Mesenchymal stem cell (in vitro differentiated cells and primary cell): ENCODE results near the gene IL3.

ENCODE experiments used
- DNase-seq: peaks from one replicate; pipeline ENCODE4 v3.0.0-alpha.2; 2013
- H2AFZ ChIP-seq: one replicate; pipeline ENCODE4 v1.6.1; 2013; ENCODE audit warnings: low read depth, mild to moderate bottlenecking, control low read depth, inconsistent platforms, low read length, moderate library complexity
- H2AK5ac ChIP-seq: 2 replicates; pipeline ENCODE4 v1.6.1; 2013; ENCODE audit warnings: low read length, moderate library complexity, mild to moderate bottlenecking, inconsistent platforms; ENCODE audit not compliant: severe bottlenecking
- H2BK120ac ChIP-seq: one replicate; pipeline ENCODE4 v1.6.1; 2013; ENCODE audit warnings: low read depth, mild to moderate bottlenecking, inconsistent platforms, low read length, moderate library complexity
- H2BK12ac ChIP-seq, 2 experiments: one replicate each; pipeline ENCODE4 v1.6.1; 2013; ENCODE audit warnings: inconsistent platforms in 2 of 2, low read length in 2 of 2, mild to moderate bottlenecking in 2 of 2, moderate library complexity in 2 of 2, control low read depth in 1 of 2
- H2BK15ac ChIP-seq: one replicate; pipeline ENCODE4 v1.6.1; 2013; ENCODE audit warnings: mild to moderate bottlenecking, low read depth, inconsistent platforms; ENCODE audit not compliant: poor library complexity, severe bottlenecking
- H2BK5ac ChIP-seq: 2 replicates; pipeline ENCODE4 v1.6.1; 2013; ENCODE audit warnings: low read depth, mild to moderate bottlenecking, low read length, control low read depth, inconsistent platforms; ENCODE audit not compliant: poor library complexity, severe bottlenecking
- H3K14ac ChIP-seq, 2 experiments: one replicate each; pipeline ENCODE4 v1.6.1; 2013; ENCODE audit warnings: inconsistent platforms in 2 of 2, low read length in 2 of 2, control low read depth in 1 of 2, mild to moderate bottlenecking in 1 of 2, moderate library complexity in 1 of 2
- H3K18ac ChIP-seq, 2 experiments: one replicate each; pipeline ENCODE4 v1.6.1; 2013; ENCODE audit warnings: inconsistent platforms in 2 of 2, low read length in 2 of 2, control low read depth in 1 of 2, low read depth in 1 of 2, mild to moderate bottlenecking in 1 of 2
- H3K23ac ChIP-seq, 2 experiments: one replicate each; pipeline ENCODE4 v1.6.1; 2013; ENCODE audit warnings: inconsistent platforms in 2 of 2, low read length in 2 of 2, mild to moderate bottlenecking in 2 of 2, moderate library complexity in 2 of 2, control low read depth in 1 of 2
- H3K27ac ChIP-seq: 2 replicates; pipeline ENCODE4 v1.5.1; 2013; ENCODE audit warnings: mild to moderate bottlenecking, moderate library complexity, low read length, control low read depth, inconsistent platforms; ENCODE audit not compliant: poor library complexity, severe bottlenecking
- H3K27me3 ChIP-seq, 2 experiments: 2 replicates each; pipeline versions ENCODE4 v1.6.1 to v1.7.0; 2013; ENCODE audit warnings: low read length in 2 of 2, mild to moderate bottlenecking in 2 of 2, moderate library complexity in 2 of 2, control low read depth in 1 of 2, inconsistent platforms in 1 of 2; ENCODE audit not compliant: control insufficient read depth in 1 of 2, insufficient read depth in 1 of 2
- H3K36me3 ChIP-seq, 2 experiments: 2 replicates each; pipeline versions ENCODE4 v1.6.1 to v1.7.0; 2013; ENCODE audit warnings: low read length in 2 of 2, control low read depth in 1 of 2, inconsistent platforms in 1 of 2, low read depth in 1 of 2, mild to moderate bottlenecking in 1 of 2; ENCODE audit not compliant: insufficient read depth in 2 of 2, control insufficient read depth in 1 of 2
- H3K4ac ChIP-seq, 2 experiments: one replicate each; pipeline ENCODE4 v1.6.1; 2013; ENCODE audit warnings: inconsistent platforms in 2 of 2, low read length in 2 of 2, mild to moderate bottlenecking in 2 of 2, moderate library complexity in 2 of 2, control low read depth in 1 of 2, low read depth in 1 of 2
- H3K4me1 ChIP-seq: 2 replicates; pipeline ENCODE4 v1.6.1; 2013; ENCODE audit warnings: low read depth, low read length, control low read depth; ENCODE audit not compliant: control insufficient read depth, insufficient read depth
- H3K4me2 ChIP-seq: 2 replicates; pipeline ENCODE4 v1.6.1; 2013; ENCODE audit warnings: low read length, mild to moderate bottlenecking, inconsistent platforms; ENCODE audit not compliant: poor library complexity, severe bottlenecking
- H3K4me3 ChIP-seq, 2 experiments: 2 replicates each; pipeline versions ENCODE4 v1.5.1 to v1.7.0; 2013; ENCODE audit warnings: low read length in 2 of 2, mild to moderate bottlenecking in 2 of 2, control low read depth in 1 of 2, low read depth in 1 of 2; ENCODE audit not compliant: insufficient read depth in 1 of 2
- H3K79me1 ChIP-seq: replicated peaks from 2 replicates; pipeline ENCODE4 v1.6.1; 2013; ENCODE audit warnings: mild to moderate bottlenecking, control low read depth, low read length, inconsistent platforms; ENCODE audit not compliant: poor library complexity, severe bottlenecking
- H3K9ac ChIP-seq: 2 replicates; pipeline ENCODE4 v1.7.0; 2013; ENCODE audit warnings: mild to moderate bottlenecking, low read length, moderate library complexity
- H3K9me3 ChIP-seq: 2 replicates; pipeline ENCODE4 v1.7.0; 2013; ENCODE audit warnings: mild to moderate bottlenecking, low read length; ENCODE audit not compliant: control insufficient read depth
- H4K8ac ChIP-seq: one replicate; pipeline ENCODE4 v1.6.1; 2013; ENCODE audit warnings: inconsistent platforms, mild to moderate bottlenecking, low read length, moderate library complexity
- H4K91ac ChIP-seq: one replicate; pipeline ENCODE4 v1.6.1; 2013; ENCODE audit warnings: mild to moderate bottlenecking, low read length, inconsistent platforms
- WGBS: methylation state at CpG from one replicate; pipeline ENCODE4 v1.1.7; 2013; ENCODE audit warnings: mixed read lengths; 5-methylcytosine and 5-hydroxymethylcytosine counted together

The IL3 gene

DNA sequence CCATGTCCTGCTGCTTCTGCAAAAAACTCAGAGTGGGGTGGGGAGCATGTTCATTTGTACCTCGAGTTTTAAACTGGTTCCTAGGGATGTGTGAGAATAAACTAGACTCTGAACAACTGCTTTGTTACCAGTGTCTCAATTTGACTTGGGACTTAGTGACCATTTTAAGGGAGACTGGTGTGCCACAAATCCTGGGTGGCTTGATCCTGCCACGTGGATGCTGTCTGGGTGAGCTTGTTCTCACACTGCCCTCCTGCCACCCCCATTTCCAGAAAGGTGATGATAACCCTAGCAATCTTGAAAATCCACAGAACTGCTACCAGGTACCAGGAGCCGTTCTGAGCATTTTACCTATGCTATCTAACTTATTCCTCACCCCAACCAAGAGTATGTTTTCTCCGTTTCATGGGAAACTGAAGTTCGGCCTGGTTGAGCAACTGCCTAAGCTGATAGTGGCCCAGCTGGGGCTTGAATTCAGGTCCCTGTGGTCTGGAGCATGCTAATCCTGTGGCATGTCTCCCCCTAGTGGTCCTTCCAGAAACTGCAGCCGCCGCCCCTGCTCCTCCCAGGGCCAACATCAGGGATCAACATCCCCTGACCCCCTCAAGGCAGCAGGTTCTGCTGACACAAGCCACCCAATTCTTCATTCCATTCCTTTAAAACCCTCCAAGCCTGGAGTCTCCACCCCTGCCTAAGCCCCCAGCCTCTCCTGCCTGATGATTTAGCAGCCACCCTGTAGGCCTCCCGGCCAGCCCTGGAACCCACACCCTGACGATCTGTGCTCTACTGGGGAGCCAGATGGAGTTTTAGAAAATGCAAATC lies 2.8 kb downstream of the IL3 start:
- Histone ChIP-seq H2AK5ac (no peak overlapping the region), H3K27me3 (peaks cover 0 to 3% of the 10 kb centered on the region in 2 experiments), H3K27ac (no peak overlapping the region), H2BK12ac (no peak overlapping the region), H4K8ac (no peak overlapping the region), H3K9me3 (no peaks in the 10 kb centered on the region), H3K14ac (no peak overlapping the region), H3K23ac (no peak overlapping the region), H2BK15ac (no peak overlapping the region), H2BK5ac (no peak overlapping the region), H3K4me3 (no peak overlapping the region), H3K79me1 (no peaks in the 10 kb centered on the region), H3K9ac (peak overlapping the region; percentile 10), H3K18ac (no peak overlapping the region), H2AFZ (no peak overlapping the region), H3K4ac (no peak overlapping the region), H3K4me1 (peaks cover 4% of the 10 kb centered on the region), H2BK120ac (no peak overlapping the region), H4K91ac (no peak overlapping the region), H3K4me2 (no peak overlapping the region), H3K36me3 (no peaks in the 10 kb centered on the region)
- peak; percentile 65 for DNase-seq
- 39% methylated on average over 9 of the region's 9 CpGs for WGBS

DNA sequence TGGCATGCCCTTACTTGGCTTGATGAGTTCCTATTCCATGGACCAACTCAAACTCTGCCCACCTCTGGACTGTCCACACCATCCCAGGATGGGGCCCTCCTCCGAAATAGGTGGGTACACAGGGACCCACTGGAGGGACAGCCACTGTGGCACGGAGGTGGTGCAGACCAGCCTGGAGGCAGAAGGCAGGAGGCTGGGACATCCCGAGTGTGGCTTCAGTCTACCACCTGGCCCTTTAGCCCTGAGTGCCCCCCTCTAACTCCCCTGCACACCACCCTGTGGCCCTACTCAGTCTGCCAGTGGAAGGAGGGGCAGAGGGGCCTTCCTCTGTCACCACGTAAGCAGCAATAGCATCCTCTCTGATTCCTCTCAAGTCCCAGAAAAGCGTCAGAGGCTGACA lies 3.7 kb downstream of the IL3 start:
- Histone ChIP-seq H3K9me3 (no peaks in the 10 kb centered on the region), H2BK12ac (no peak overlapping the region), H3K18ac (no peak overlapping the region), H3K27ac (no peak overlapping the region), H4K91ac (no peak overlapping the region), H3K36me3 (no peaks in the 10 kb centered on the region), H2AFZ (no peak overlapping the region), H3K27me3 (peaks cover 0 to under 1% of the 10 kb centered on the region in 2 experiments), H3K4me1 (peaks cover 4% of the 10 kb centered on the region), H3K23ac (no peak overlapping the region), H3K4me3 (no peak overlapping the region), H2BK5ac (no peak overlapping the region), H3K14ac (no peak overlapping the region), H3K4me2 (no peak overlapping the region), H2BK15ac (no peak overlapping the region), H3K4ac (no peak overlapping the region), H2AK5ac (no peak overlapping the region), H4K8ac (no peak overlapping the region), H2BK120ac (no peak overlapping the region), H3K9ac (no peak overlapping the region), H3K79me1 (no peaks in the 10 kb centered on the region)
- DNase-seq = no peak
- 60% methylated on average over 5 of the region's 5 CpGs for WGBS

DNA sequence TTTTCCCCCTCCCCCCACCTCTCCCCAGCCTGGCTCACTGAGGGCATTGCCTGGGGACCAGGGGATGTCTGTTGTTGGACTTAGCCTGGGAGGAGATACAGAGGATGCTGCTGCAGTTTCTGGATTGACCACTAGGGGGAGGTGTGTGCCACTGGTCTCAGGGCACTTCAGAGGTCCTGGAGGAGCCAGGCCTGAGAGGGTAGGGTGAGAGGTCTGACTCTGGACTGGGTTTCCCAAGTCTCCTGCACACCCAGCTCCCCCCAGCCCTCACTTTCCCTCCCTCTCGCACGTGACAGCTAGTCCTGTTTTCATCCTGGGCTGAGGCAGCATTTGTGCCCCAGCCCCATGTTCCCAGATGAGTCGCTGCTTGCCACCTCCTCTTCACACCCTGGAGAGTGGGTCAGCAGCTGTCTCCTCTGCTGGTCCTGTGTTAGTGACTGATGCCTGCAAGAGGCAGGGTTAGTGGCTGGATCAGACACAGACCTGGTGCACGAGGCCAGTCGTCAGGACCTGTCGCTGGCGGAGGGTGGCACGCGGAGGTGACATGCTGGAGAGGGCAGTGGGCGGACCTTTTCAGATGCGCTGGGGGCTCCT lies 4.4 kb downstream of the IL3 start:
- 66% methylated on average over 11 of the region's 11 CpGs for whole genome bisulfite sequencing
- peak overlapping the region; percentile 27 for H4K8ac ChIP-seq

DNA sequence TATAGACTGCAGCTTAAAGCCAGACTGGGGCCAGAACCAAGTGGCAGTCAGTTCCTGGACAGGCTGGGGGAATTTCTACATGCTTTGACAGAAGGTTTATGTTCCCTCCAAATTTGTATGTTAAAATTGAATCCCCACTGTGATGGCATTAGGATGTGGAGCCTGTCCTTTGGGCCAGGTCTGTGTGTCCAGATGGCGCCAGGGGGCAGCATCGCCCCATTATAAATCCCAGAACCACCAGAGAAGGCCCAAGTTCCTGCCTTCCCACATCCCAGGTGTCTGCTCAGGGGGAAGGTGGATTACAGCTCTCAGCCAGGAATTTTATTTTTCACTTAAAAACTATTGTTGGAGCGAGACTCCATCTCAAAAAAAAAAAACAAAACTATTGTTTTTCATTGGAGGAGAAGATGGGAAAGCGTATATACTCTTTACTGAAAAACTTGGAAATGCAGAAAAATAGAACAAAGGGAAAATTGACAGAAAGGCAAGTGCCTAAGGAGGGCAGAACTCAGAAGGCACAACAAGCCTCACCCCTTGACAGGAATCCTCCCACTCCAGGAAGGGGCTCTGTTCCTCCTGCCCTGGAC lies 5.0 kb downstream of the IL3 start:
- 33% methylated on average over 3 of the region's 4 CpGs for WGBS
- Histone ChIP-seq H3K27me3 (no peaks in the 10 kb centered on the region), H2BK5ac (no peak overlapping the region), H3K23ac (no peak overlapping the region), H2AFZ (no peak overlapping the region), H3K36me3 (no peaks in the 10 kb centered on the region), H2BK15ac (no peak overlapping the region), H3K4me2 (no peak overlapping the region), H3K4ac (no peak overlapping the region), H3K79me1 (no peaks in the 10 kb centered on the region), H2AK5ac (no peak overlapping the region), H3K4me1 (peaks cover 4% of the 10 kb centered on the region), H3K18ac (no peak overlapping the region), H2BK120ac (no peak overlapping the region), H4K8ac (no peak overlapping the region), H3K9me3 (no peaks in the 10 kb centered on the region), H3K9ac (no peak overlapping the region), H3K14ac (no peak overlapping the region), H2BK12ac (peak overlapping the region in 1 of 2 experiments; percentile 21), H3K27ac (no peak overlapping the region), H3K4me3 (no peak overlapping the region), H4K91ac (no peak overlapping the region)
- peak; percentile 72 for DNase-seq

More for the DNA sequence above, 4.4 kb downstream of the IL3 start:
- Histone ChIP-seq H3K18ac (peak overlapping the region in 1 of 2 experiments; percentile 55), H2AFZ (no peak overlapping the region), H3K4ac (no peak overlapping the region), H3K4me3 (no peak overlapping the region), H2BK15ac (no peak overlapping the region), H2BK12ac (no peak overlapping the region), H3K4me1 (peaks cover 4% of the 10 kb centered on the region), H3K23ac (no peak overlapping the region), H2BK5ac (no peak overlapping the region), H4K91ac (no peak overlapping the region), H2BK120ac (no peak overlapping the region), H3K36me3 (no peaks in the 10 kb centered on the region), H2AK5ac (no peak overlapping the region), H3K27me3 (no peaks in the 10 kb centered on the region), H3K27ac (no peak overlapping the region), H3K79me1 (no peaks in the 10 kb centered on the region), H3K9me3 (no peaks in the 10 kb centered on the region), H3K9ac (no peak overlapping the region), H3K4me2 (no peak overlapping the region), H3K14ac (no peak overlapping the region)
- DNase-seq = peak; percentile 79
